ENCODE measurements around the gene OBP2A. TPM values are rescaled to one million over a fixed set of nuclear protein-coding genes. Genes with fewer than 3 reads are reported as not detected.

Gene OBP2A
- total RNA-seq, 1 experiment from 2014 or later, result not detected

GRCh38 chr9:135590486-135591079, 44.7 kb downstream of the OBP2A start:
- H3K56ac ChIP-seq (ENCODE audit: insufficient read length, low read depth, low read length), result no peak overlapping the region

More at GRCh38 chr9:135590486-135591079, 44.7 kb downstream of the OBP2A start:
- Histone ChIP-seq H3K18ac (ENCODE audit: insufficient read length, low read depth, low read length) (no peak overlapping the region), H4K5ac (ENCODE audit: insufficient read length, low read depth, low read length) (no peak overlapping the region), H2BK120ac (ENCODE audit: low read depth, low read length, poor library complexity, severe bottlenecking) (no peak overlapping the region), H4K91ac (ENCODE audit: insufficient read length, low read depth, low read length) (no peak overlapping the region), H3K27ac (ENCODE audit: insufficient read length, low read depth, low read length) (no peak overlapping the region), H3K14ac (ENCODE audit: insufficient read depth, low read length) (no peak overlapping the region), H3K9ac (ENCODE audit: extremely low read depth, insufficient read length, low read length) (no peak overlapping the region), H3K79me2 (ENCODE audit: insufficient read depth, low read length) (no peaks in the 10 kb centered on the region), H2BK20ac (ENCODE audit: low read depth, low read length, poor library complexity, severe bottlenecking) (no peak overlapping the region), H3K79me1 (ENCODE audit: insufficient read depth, low read depth, low read length, poor library complexity, severe bottlenecking) (no peaks in the 10 kb centered on the region), H4K8ac (replicated peaks; ENCODE audit: insufficient read length, low read depth, low read length) (no peak overlapping the region), H2BK12ac (ENCODE audit: insufficient read length, low read depth, low read length) (no peak overlapping the region), H3K9me3 (ENCODE audit: control insufficient read depth, low read depth, low read length) (no peaks in the 10 kb centered on the region), H3K4ac (ENCODE audit: low read depth, low read length) (no peak overlapping the region), H2BK5ac (ENCODE audit: insufficient read length, low read length) (no peak overlapping the region), H3K4me2 (ENCODE audit: insufficient read depth, insufficient read length, low read length) (no peak overlapping the region), H2BK15ac (ENCODE audit: low read depth, low read length) (no peak overlapping the region), H3K27me3 (ENCODE audit: insufficient read depth, low read length) (no peaks in the 10 kb centered on the region), H3K23ac (ENCODE audit: insufficient read length, low read depth, low read length) (no peak overlapping the region), H2AFZ (ENCODE audit: low read length) (no peak overlapping the region), H3T11ph (ENCODE audit: low read length) (no peak overlapping the region), H3K23me2 (ENCODE audit: insufficient read length, low read depth, low read length, poor library complexity, severe bottlenecking) (no peaks in the 10 kb centered on the region), H3K4me1 (ENCODE audit: insufficient read depth, low read length) (no peaks in the 10 kb centered on the region), H2AK5ac (ENCODE audit: insufficient read length, low read length) (no peak overlapping the region), H4K20me1 (ENCODE audit: control insufficient read depth, insufficient read depth, insufficient read length) (no peaks in the 10 kb centered on the region)
- no CpG with 5 or more reads among the region's 25 CpGs for WGBS (ENCODE audit: extremely low coverage, insufficient read length, low lambda C conversion rate)
- Mint-ChIP-seq H3K4me1 (no peaks in the 10 kb centered on the region), H3K9me3 (peaks cover 2 to 4% of the 10 kb centered on the region in 2 experiments; a peak in 2 of 5 replicates), H3K27me3 (ENCODE audit: low read depth) (no peaks in the 10 kb centered on the region; the same call in 1 of the 2 replicates), H3K27ac (no peak overlapping the region), H3K36me3 (ENCODE audit: insufficient read depth in 1 of 3, low read depth in 3 of 3) (no peaks in the 10 kb centered on the region), H3K4me3 (peak overlapping the region in 1 of 2 experiments; percentile 21; a peak in 2 of 5 replicates)
- DNase-seq, result no peak
- TF ChIP-seq CTCF (conservative IDR thresholded peaks at IDR 0.05), result no peak
